ENCODE measurements around the gene SGIP1. TPM values are rescaled to one million over a fixed set of nuclear protein-coding genes. Genes with fewer than 3 reads are reported as not detected.

SGIP1 gene
- total RNA-seq, 1 donor from 2014 or later = 11.9 TPM

- Mint-ChIP-seq H3K4me3 (peak overlapping the region; percentile 86), H3K9me3 (no peaks in the 10 kb centered on the region), H3K4me1 (peaks cover 19% of the 10 kb centered on the region), H3K27ac (no peak overlapping the region), H3K36me3 (no peaks in the 10 kb centered on the region), H3K27me3 (ENCODE audit: low read depth) (peaks cover 19% of the 10 kb centered on the region)
- DNase-seq (ENCODE audit: low spot score in 2 of 2, unreplicated experiment in 2 of 2) = no peak
- TF ChIP-seq, protein P1, sequence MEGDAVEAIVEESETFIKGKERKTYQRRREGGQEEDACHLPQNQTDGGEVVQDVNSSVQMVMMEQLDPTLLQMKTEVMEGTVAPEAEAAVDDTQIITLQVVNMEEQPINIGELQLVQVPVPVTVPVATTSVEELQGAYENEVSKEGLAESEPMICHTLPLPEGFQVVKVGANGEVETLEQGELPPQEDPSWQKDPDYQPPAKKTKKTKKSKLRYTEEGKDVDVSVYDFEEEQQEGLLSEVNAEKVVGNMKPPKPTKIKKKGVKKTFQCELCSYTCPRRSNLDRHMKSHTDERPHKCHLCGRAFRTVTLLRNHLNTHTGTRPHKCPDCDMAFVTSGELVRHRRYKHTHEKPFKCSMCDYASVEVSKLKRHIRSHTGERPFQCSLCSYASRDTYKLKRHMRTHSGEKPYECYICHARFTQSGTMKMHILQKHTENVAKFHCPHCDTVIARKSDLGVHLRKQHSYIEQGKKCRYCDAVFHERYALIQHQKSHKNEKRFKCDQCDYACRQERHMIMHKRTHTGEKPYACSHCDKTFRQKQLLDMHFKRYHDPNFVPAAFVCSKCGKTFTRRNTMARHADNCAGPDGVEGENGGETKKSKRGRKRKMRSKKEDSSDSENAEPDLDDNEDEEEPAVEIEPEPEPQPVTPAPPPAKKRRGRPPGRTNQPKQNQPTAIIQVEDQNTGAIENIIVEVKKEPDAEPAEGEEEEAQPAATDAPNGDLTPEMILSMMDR (IDR thresholded peaks at IDR 0.05; ENCODE audit: unreplicated experiment) = no peak
Observed at GRCh38 chr1:66532214-66532613, 1.7 kb upstream of the SGIP1 start.

- peaks cover 19% of the 10 kb centered on the region for H3K27me3 Mint-ChIP-seq (ENCODE audit: low read depth)
- H3K27ac Mint-ChIP-seq = peak overlapping the region; percentile 47
- H3K36me3 Mint-ChIP-seq = no peaks in the 10 kb centered on the region
- peaks cover 19% of the 10 kb centered on the region for H3K4me1 Mint-ChIP-seq
- H3K9me3 Mint-ChIP-seq = no peaks in the 10 kb centered on the region
- TF ChIP-seq, protein P1 (IDR thresholded peaks at IDR 0.05; ENCODE audit: unreplicated experiment) = no peak
- no peak for DNase-seq (ENCODE audit: low spot score in 2 of 2, unreplicated experiment in 2 of 2)
- H3K4me3 Mint-ChIP-seq = peak overlapping the region; percentile 86
Observed at GRCh38 chr1:66532798-66533783, 862 bp upstream of the SGIP1 start.

DNA sequence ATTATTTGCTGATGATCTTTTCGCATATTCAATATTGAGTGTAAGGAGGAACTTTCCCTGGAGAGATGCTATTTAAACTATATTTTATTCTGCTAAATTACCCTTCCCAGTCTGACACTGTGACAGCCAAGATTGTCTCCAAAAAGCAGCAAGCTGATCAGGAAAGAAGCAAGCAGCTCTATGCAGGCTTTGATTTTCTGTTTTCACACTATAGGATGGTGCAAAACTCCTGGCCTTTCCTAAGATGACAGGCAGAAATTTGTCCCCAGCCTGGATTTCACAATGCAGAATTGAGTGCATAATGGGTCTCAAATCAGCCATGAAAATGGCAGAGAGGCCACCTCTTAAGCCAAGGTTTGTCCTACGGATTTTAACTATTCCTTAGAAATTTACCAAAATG lies 1.1 kb downstream of the SGIP1 start:
- TF ChIP-seq, protein P1 (IDR thresholded peaks at IDR 0.05; ENCODE audit: unreplicated experiment) = no peak
- no peaks in the 10 kb centered on the region for H3K9me3 Mint-ChIP-seq
- H3K27ac Mint-ChIP-seq = no peak overlapping the region
- H3K36me3 Mint-ChIP-seq = no peaks in the 10 kb centered on the region
- H3K27me3 Mint-ChIP-seq (ENCODE audit: low read depth) = peaks cover 19% of the 10 kb centered on the region
- no peak for DNase-seq (ENCODE audit: low spot score in 2 of 2, unreplicated experiment in 2 of 2)
- no peak overlapping the region for H3K4me3 Mint-ChIP-seq
- peaks cover 27% of the 10 kb centered on the region for H3K4me1 Mint-ChIP-seq

DNA sequence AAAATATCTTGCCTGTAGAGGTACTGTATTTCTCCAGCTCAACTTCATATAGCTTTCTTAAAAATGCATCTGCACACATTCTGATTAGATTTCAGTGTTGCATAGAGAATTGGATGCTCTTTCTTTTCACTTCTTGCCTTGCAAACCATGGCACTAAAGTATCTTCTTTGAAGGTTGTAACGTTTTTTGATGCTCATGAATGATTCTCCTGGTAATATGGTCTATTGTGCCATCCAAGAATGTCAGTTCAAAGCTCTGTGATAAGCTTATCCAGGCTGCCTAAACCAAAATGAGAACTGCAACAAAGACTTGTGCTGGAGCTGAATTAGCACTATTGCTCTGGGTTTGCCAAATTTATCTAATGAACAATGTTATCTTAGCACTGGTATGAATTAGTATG lies 1.9 kb downstream of the SGIP1 start:
- Mint-ChIP-seq H3K27me3 (ENCODE audit: low read depth) (peaks cover 19% of the 10 kb centered on the region), H3K36me3 (no peaks in the 10 kb centered on the region), H3K9me3 (no peaks in the 10 kb centered on the region), H3K4me3 (no peak overlapping the region), H3K27ac (no peak overlapping the region), H3K4me1 (peaks cover 35% of the 10 kb centered on the region)
- TF ChIP-seq, protein P1 (IDR thresholded peaks at IDR 0.05; ENCODE audit: unreplicated experiment) = no peak
- no peak for DNase-seq (ENCODE audit: low spot score in 2 of 2, unreplicated experiment in 2 of 2)

GRCh38 chr1:66537718-66538117 lies 3.8 kb downstream of the SGIP1 start:
- Mint-ChIP-seq H3K4me3 (no peak overlapping the region), H3K27ac (no peak overlapping the region), H3K27me3 (ENCODE audit: low read depth) (peaks cover 5% of the 10 kb centered on the region), H3K9me3 (no peaks in the 10 kb centered on the region), H3K4me1 (peaks cover 39% of the 10 kb centered on the region), H3K36me3 (no peaks in the 10 kb centered on the region)
- TF ChIP-seq, protein P1 (IDR thresholded peaks at IDR 0.05; ENCODE audit: unreplicated experiment) = no peak
- DNase-seq (ENCODE audit: low spot score in 2 of 2, unreplicated experiment in 2 of 2) = no peak

All from mesothelial cell of epicardium (in vitro differentiated cells).